HG03439 (cell line): ENCODE measurements around the gene ALDH1B1.

Source experiments
- ATAC-seq: cut with Tn5 transposase; IDR thresholded peaks from one replicate; pipeline ENCODE4 v1.9.1; 2021; ENCODE audit warnings: mild to moderate bottlenecking, moderate library complexity; ENCODE audit not compliant: unreplicated experiment

The ALDH1B1 gene

DNA sequence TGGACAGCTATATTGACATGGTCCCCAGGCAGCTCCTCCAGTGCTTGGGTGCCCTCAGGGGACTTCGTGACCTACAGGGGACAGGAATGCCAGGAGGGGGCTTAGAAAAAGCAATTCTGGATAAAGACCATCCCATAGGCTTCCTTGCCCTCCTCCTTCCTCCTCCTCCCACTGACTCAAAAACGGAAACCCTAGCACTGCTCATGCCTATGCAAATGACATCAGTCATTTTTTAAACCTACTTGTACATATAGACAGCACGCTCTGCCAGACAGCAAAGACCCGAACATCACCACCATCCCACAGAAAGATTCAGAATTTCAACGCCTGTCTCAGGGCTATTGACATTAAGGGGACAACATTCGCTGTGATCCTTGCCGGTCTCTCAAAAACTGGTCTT lies 20.8 kb downstream of the ALDH1B1 start:
- no peak for ATAC-seq

DNA sequence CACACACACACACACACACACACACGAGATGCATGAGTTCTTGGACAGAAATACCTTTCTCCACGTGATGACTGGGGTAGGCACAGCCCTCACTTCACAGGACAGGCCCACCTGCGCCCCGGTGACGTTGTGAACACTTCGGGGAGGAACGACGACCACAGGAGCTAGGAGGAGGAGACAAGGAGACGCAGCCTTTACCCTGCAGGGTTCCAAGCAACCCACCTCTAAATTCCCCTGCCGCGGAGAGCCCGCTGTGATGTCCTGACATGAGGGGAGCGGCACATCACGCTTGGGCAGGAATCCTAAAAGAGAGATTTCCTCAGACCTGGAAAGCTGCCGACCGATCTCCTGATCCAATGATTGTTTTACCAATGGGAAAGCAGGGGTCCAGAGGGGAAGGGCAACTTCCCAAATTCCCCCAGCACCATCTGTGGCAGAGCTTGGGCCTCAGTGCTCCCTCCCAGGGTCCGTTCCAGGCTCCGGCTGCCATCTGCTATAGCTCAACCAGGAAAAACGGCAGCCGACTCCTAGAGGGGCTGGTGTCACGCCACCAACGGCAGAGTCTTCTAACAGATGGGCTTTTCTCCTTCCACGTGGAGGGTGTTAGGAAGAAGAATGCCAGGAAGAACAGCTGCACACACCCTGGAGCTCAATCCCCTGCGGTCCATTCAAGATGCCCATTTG lies 21.7 kb downstream of the ALDH1B1 start:
- no peak for ATAC-seq

DNA sequence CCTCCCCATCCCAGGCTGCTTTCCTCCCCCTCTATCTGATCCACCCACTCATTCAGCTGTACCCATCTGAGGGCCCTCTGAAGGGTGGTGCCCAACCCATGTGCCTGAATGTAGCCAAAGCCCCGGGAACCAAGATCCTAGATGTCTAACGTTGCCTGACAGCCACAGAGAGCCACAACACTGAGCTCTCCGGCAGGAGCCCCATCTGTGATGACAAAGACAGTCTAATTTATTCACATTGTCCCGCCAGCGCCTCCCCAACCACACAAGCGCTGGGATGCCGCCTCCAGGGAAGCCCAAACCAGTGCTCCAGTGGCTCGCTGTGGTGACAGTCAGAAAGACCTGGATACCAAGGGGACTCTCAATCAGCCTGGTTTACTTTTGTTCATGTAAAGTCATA lies 23.4 kb downstream of the ALDH1B1 start:
- ATAC-seq, result no peak

DNA sequence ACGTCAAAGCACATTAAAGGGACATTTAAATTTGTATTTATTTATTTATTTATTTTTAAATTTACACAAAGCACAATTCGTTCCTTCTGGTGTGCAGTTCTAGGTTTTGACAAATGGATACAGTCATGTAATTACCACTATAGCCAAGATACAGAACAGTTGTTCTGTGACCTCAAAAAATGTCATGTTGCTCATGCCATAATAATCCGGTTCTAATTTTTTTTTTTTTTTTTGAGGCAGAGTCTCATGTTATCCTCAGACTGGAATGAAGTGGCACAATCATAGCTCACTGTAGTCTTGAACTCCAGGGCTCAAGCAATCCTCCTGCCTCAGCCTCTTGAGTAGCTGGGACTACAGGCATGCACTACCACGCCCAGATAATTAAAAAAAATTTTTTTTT lies 24.0 kb downstream of the ALDH1B1 start:
- no peak for ATAC-seq

DNA sequence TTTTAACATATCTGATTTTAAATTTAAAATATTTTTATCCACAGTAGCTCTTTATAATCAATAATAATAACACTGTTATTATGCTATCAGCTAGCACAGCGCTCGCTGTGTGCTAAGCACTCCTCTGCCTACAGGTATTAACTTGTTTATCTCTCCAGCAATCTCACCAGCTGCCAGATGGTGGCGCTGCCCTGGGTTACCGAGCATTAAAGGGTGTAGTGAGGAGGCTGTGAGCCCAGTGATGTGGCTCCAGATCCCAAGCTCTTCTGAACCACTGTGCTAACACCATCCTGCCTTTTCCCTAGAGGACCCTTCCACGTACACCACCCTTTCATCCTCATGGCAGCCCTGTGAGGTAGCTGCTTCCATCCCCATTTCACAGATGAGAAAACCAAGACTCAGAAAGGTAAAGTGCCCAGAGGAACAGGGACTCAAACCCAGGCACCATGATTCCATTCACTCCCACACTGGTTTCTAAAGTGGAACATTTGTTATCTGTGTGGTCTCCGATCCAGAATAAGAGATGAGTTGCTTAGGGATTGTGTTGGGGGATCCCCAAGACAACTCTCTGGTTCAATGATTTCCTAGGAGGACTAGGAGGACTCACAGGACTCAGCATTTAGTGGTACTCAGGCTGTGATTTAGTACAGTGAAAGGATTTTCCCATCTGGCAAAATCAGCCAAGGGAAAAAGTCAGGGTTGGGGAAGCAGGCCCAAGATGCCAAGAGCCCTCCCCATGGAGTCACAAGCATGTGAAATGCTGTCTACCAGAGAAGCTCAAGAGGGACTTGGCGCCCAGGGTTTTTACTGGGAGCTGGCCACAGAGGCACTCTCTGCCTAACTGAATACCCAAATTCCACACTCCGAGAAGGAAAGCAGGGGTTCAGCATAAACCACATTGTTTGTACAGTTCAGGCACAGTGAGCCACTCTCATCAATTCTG lies 24.8 kb downstream of the ALDH1B1 start:
- no peak for ATAC-seq

DNA sequence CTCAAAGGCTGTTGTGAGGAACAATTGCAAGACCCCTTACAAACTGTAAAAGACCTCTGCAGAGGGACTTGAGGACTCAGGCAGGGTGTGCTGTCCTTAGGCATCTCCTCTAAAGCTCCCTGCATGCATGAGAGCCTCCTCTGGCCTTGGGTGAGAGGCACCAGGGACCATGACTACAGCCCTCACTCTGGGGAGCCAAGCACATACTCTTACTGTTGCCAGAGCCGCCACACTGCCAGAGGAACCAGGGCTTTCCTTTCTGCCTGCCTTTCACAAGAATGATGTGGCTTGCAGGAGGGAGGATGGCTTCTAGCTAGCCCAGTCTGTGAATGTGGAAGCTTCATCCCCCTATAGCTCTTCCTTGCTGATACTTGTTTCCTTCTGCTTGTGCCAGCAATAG lies 25.9 kb downstream of the ALDH1B1 start:
- ATAC-seq, result no peak

DNA sequence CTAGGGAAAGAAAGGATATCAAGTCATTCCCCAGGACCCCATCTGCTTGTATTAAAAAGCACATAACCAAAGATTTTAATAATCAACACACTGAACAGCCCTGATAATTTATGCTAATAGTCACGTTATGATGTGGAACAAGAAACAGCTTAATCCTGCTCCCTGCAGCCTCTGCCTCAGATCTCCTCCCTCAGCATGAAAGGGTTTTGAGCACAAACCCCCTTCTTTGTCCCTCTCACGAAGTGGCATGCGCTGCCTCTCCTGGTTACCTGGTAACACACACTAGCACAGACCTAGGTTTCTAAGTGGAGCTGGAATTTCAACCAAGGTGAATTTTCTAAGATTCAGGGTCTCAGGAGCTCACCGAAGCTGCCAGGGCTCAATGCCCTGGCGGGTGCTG lies 26.7 kb downstream of the ALDH1B1 start:
- ATAC-seq, result no peak

DNA sequence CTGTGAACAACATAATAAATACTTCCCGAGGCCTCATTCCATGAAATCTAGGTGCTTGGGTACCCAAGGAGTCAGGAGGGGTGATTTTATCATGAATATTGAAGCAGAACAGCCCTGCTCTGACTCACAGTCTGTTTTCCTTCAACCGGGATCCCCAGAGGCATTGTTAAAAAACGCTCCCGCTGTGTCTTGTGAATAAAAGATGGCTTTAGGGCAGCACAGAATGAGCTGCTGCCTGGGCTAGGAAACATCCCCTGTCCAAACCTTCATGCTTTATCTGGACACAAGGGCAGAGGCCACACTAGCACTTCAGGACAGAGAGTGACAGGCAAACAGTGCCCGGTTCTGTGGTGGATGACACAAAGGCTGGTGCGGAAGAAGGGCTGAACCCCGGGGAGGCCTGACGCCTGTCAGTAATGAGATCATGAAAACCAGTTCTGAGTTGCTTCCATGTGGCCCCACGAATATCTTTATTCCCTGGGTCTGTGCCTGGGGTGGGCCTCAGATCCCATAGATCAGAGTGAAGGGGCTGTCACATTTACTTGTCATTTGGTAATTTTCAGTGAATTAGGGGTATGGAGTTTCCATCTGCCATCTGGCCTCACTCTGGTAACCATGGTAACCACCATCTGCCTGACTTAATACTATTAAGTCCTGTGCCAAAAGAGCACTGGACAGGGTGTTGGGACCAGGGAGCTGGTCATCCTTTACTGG lies 29.2 kb downstream of the ALDH1B1 start:
- ATAC-seq, result no peak

DNA sequence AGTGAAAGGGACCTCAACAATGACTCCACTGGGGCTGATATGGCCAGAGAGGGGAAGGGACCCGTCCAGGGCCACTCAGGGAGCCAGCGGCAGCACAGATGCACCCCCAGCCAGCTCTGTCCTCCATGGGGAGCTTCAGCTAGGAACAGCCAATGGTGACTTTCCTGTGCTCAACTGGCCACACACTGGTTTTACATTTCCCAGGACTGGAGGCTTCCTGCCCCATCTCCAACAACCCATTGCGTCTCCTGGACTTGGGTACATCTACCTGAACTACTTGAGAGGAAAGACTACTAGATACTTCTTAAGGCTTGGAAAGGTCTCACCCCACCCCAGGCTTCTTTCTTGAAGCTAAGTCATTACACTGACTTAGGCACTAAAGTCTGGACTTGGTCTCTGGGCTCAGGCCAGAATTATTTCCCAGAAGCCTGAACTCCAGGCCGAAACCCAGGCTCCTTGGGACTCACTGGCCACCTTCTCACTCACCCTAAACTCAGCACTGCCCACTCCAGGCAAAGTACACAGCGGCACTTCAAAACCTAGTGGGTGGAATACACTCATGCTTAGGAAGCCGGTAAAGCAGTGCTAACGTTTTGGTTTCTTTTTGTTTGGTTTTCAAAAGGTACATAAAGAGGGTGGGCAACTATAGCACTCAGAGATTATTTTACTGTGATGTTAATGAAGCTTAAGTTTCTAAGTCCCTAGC lies 30.2 kb downstream of the ALDH1B1 start:
- ATAC-seq, result no peak

DNA sequence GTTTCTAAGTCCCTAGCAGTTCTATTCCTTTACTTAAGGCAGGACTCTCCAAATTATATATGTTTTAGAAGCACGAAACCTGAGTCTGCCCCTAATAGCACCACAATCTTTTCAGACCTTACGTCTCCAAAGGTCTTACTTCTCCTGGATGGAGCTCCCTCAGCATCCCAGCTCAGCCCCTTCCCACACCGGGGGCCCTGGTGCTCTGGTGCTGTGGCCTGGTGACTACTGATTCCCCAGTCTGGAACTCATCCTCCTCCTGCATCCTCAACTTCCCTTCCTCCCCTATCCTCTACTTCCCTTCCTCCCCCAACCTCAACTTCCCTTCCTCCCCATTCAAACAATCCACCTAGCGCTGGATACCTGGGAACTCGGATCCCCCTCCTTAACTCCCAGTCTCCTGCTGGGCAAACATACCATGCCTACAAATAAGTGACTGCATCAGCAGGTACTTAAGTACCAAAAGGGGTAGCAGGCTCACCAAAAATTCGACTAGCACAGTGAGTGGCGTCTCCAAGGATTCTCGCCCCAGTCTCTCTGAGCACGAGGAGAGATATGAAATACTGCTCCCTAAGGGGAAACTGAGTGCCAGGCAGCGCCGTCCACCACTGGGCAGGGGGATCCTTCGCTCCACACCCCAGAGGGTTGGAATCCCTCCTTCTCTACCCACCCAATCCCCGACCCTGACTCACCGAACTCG lies 30.9 kb downstream of the ALDH1B1 start:
- ATAC-seq, result no peak

DNA sequence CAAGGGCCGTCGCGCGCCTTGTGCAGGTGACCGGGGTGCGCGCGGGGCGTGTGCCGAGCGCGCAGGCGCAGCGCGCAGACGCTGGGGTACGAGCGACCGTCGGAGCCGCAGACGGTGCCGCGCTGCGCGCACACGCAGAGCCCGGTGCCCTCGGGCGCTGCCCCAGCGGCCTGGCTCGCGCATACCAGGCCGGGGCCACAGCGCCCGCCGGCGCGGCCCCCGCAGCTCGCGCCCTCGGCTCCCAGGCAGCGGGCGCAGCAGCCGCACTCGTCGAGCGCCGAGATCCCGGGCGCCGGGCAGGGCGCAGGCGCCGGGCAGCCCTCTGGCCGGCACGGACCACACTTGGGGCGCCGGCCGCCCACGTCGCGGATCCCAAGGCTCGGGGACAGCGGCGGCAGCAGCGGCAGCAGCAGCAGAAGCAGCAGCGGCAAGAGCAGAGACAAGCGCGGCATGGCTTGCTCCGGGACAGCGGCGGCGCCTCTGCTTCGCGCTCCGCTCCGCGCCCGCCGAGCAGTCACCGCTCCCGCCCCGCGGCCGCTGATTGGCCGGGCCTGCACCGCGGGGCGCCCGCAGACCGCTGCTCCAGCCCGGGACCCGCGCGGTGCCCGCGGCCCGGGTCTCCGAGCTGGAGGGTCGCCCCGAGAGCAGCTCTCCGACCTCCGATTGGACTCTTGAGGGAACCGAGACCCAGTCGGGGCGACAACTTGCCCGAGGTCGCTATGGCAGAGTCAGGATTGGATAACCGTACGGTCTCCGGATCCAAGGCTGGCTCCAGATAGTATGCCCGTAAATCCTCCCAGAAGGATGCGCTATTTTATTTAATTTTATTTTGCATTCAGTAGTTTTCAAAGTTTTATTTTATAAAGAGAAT lies 31.7 kb downstream of the ALDH1B1 start, which contains the start of gene IGFBPL1:
IGFBPL1 (minus strand) TSS at position 482 of the 871 bp plus-strand sequence; CDS start at position 452, 30 bp downstream.
- no peak for ATAC-seq

DNA sequence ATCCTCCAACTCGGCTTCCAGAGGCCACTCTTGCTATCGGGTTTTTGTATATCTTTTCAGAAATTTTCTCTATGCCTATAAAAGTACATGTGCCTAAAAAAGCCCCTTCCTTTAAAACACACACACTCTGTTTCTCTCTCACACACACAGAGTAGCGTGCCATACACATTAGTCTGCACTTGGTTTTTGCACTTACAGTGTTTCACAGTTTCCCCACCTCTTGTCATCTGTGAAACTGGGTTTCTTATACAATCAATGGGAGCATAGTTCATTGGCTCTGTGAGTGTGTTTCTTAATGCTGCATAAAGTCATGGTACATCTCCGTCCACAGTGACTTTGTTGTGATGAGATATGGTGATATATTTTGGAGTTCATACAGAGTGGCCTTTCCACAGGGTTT lies 32.4 kb downstream of the ALDH1B1 start:
- ATAC-seq, result no peak

DNA sequence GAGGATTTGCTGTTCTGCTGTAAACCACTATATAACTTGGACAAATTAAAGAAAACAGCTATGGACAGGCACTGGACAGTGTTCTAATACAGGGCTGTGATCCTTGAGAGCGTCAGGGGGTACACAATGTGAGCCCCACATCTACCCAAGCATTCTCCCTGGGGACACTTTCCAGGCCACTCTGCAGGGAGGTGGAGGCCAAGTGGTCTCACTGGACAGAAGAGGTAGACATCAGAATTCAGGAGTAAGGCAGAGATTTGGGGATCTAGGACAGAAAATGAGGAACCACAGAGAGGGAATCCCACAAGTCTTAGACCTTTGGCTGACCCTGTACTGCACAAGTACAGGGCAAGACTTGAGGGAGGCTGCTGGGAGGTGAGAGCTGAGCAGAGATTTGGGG lies 35.6 kb downstream of the ALDH1B1 start:
- ATAC-seq, result no peak

DNA sequence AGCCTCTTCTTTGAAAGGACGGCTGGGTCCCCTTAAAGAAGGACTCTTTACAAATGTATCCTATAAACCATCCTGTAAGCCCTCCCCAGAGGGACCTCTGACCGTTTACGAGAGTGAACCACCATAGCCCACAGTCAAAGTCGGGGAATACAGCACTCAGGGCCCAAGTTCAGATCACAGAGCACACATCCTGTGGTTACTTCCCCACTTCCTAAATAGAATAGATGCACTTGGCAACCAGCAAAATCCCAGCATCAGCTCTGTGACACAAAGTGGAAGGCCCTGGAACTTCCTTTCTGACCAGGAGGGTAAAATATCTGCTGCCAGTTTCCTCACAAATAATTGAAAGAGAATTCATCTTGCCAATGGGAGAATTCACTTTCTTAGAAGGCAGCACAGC lies 38.6 kb downstream of the ALDH1B1 start:
- ATAC-seq, result no peak

DNA sequence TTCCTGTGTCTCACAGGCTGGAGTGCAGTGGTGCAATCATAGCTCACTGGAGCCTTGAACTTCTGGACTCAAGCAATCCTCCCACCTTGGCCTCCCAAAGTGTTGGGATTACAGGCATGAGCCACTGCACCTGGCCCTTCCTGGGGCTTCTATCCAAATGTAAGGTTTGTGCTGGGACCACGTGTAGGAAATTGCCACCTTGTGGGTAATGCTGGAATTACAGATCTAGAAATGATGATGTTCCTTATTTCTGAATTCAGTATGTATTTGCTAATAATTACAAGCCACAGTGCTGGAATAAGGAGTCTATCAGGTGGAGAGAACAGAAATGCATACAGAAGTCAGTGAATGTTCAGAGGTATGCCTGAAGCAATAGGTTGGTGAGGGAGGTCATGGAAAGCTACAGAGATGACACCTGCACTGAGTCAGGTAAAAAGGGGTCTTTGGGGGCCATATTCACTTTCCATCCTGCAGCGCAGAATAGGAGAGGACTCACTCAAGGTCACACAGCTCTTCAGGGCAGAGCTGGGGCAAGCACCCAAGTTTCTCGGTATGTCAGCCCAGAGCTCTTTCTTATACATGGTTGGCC lies 40.5 kb downstream of the ALDH1B1 start:
- no peak for ATAC-seq

DNA sequence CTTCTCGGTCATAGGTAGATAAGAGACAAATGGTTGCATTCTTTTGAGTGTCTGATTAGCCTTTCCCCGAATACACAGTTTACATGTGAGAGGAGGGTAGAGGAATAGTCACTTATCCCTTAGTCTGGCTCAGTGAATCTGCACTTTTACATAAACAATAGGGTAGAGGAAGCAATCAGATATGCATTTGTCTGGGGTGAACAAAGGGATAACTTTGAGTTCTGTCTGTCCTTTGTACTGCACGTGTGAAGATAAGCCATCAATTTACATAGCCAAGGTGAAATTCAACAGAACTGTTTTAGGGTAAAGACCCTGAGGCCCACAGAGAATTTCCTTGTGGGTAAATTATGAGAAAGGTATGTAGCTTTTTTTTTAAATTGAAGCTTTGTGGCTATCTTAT lies 41.9 kb downstream of the ALDH1B1 start:
- ATAC-seq, result no peak

DNA sequence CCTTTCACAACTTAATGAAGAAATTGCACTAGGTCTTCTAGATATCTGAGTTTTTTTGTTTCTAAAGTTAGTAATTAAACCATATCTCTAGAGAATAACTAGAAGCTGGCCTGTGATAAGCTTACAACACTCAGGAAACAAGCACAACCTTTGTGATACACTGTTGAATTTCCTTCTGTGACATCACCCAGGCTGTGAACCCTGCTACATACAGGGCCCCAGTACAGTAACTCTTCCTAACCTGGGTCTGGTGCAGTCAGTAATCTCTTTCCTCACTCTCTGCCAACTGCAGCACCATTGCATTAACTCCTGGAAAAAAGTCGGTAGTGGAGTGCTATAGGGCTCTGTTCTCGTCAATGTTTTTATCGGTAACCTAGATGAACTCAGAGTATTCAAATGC lies 42.4 kb downstream of the ALDH1B1 start:
- no peak for ATAC-seq

DNA sequence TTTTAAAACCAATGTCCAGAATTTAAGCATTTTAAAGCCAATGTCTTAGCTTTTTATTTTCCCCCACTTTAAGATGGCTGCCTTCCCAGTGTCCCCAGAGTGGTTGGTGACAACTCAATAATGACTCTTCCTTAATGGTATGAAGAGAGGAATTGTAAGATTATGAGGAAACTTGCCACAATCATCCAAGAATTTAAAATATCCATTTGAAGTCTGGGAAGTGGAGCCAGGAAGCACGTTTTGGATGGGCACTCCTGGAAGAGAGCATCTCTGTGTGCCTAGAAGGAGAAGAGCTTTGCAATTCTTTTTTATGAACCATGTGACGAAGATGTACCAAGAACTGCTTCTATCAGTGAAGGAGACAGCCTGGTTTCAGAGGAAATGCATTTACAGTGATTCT lies 43.0 kb downstream of the ALDH1B1 start:
- no peak for ATAC-seq

DNA sequence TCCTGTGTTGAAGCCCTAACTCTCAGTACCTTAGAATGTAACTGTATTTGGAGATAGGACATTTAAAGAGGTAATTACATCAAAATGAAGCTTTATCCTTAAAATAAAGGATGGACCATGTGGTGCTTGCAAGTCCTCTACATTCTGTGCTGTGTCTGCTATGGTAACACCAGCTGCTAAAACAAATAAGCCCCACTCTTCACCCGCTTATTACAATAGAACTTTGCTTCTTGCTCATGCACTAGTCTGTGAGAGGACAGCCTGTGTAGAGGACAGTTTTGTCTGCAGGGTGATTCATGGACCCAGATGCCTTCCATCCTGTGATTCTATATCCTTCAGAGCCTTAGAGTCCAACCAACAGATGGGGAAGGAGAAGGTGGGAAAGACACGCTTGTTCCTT lies 44.2 kb downstream of the ALDH1B1 start:
- ATAC-seq, result no peak
